Activated CD8-positive, alpha-beta T cell treated with anti-CD3 and anti-CD28 coated beads, Interleukin-2, amount 10 ng/mL, durations not matched to agents 7 days and 5 days (primary cell): Measurements from ENCODE around the gene HOXC9. TPM values are rescaled to one million over a fixed set of nuclear protein-coding genes. Genes with fewer than 3 reads are reported as not detected.
"Not testable (repeated sequence)": the region's sequence is repeated elsewhere in the genome, so short reads cannot be mapped to it uniquely, and the experiment has no call there.

Source experiments
- ATAC-seq: fragments of 150-1000 bp; cut with Tn5 transposase; one replicate; pipeline ENCODE4 v1.10.0; 2021; ENCODE audit warnings: moderate library complexity
- CTCF ChIA-PET: fragments of 350-600 bp; sonication (Branson Sonifier 250); formaldehyde crosslinking; loops from one replicate; lab custom pipeline; 2021; ENCODE audit warnings: antibody characterized with exemption; lab: Charles Lee
- POLR2A ChIA-PET: fragments of 350-600 bp; sonication (Branson Sonifier 250); formaldehyde crosslinking; loops from one replicate; lab custom pipeline; 2021; ENCODE audit warnings: antibody characterized with exemption; lab: Charles Lee
- DNase-seq: peaks from one replicate; pipeline ENCODE4 v3.0.0-alpha.2; 2020
- H3K27ac Mint-ChIP-seq: one replicate; pipeline ENCODE4 v1.8.0; 2021; ENCODE audit warnings: mild to moderate bottlenecking, mixed read lengths
- H3K27me3 Mint-ChIP-seq: one replicate; pipeline ENCODE4 v1.8.0; 2021; ENCODE audit warnings: low read depth, mixed read lengths
- H3K36me3 Mint-ChIP-seq: one replicate; pipeline ENCODE4 v1.8.0; 2021; ENCODE audit warnings: low read depth, mixed read lengths
- H3K4me1 Mint-ChIP-seq: one replicate; pipeline ENCODE4 v1.8.0; 2021; ENCODE audit warnings: low read depth, mixed read lengths
- H3K4me3 Mint-ChIP-seq: one replicate; pipeline ENCODE4 v1.8.0; 2021; ENCODE audit warnings: mild to moderate bottlenecking, mixed read lengths
- H3K9me3 Mint-ChIP-seq: one replicate; pipeline ENCODE4 v1.8.0; 2022; ENCODE audit warnings: mixed read lengths; ENCODE audit not compliant: insufficient read depth
- total RNA-seq, 2 experiments: library from RNA; stranded (reverse); gene quantifications; one replicate each; pipeline ENCODE4 v1.2.3, GENCODE V29; 2021

Gene HOXC9
- total RNA-seq, 2 experiments from 2014 or later, result not detected

DNA sequence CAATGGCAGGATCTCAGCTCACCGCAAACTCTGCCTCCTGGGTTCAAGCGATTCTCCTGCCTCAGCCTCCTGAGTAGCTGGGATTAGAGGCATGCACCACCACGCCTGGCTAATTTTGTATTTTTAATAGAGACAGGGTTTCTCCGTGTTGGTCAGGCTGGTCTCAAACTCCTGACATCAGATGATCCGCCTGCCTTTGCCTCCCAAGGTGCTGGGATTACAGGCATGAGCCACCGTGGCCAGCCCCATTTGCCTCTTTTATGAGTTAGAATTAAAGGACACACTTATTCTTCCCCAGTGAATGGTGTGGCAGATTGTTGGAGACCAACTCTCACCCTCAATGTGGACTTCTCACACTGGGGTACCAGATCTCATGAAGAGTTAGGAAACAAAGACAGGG is 42.1 kb downstream of the HOXC9 start:
- H3K9me3 Mint-ChIP-seq, H3K27ac Mint-ChIP-seq, DNase-seq, H3K36me3 Mint-ChIP-seq, H3K4me3 Mint-ChIP-seq, ATAC-seq, POLR2A ChIA-PET: not testable (repeated sequence)
- peaks cover 20% of the 10 kb centered on the region for H3K4me1 Mint-ChIP-seq
- peaks cover 87% of the 10 kb centered on the region for H3K27me3 Mint-ChIP-seq
- CTCF ChIA-PET, result interaction anchor here (1.8 to 2.8 kb wide), 4 partner anchors 9 to 173 kb away, joined by 6 to 8 read pairs (median 6); partner anchors contain the start of gene HOXC5

GRCh38 chr12:54042970-54043853 is 43.3 kb downstream of the HOXC9 start:
- POLR2A ChIA-PET, result no interaction called here
- peaks cover 21% of the 10 kb centered on the region for H3K4me1 Mint-ChIP-seq
- H3K36me3 Mint-ChIP-seq, result no peaks in the 10 kb centered on the region

GRCh38 chr12:54044425-54045103 is 44.6 kb downstream of the HOXC9 start:
- Mint-ChIP-seq H3K9me3 (no peaks in the 10 kb centered on the region), H3K27me3 (peaks cover 89% of the 10 kb centered on the region), H3K36me3 (no peaks in the 10 kb centered on the region), H3K27ac (no peak overlapping the region), H3K4me1 (peaks cover 21% of the 10 kb centered on the region), H3K4me3 (no peak overlapping the region)
- POLR2A ChIA-PET, result no interaction called here
- CTCF ChIA-PET, result interaction anchor here (1.0 to 1.6 kb wide), 6 partner anchors 12 to 157 kb away, joined by 3 to 7 read pairs (median 4); partner anchors contain the start of gene HOXC5
- ATAC-seq (no peak), DNase-seq (no peak)

More at GRCh38 chr12:54042970-54043853, 43.3 kb downstream of the HOXC9 start:
- Mint-ChIP-seq H3K9me3 (no peaks in the 10 kb centered on the region), H3K27ac (no peak overlapping the region), H3K27me3 (peaks cover 88% of the 10 kb centered on the region), H3K4me3 (no peak overlapping the region)
- DNase-seq, result no peak
- ATAC-seq, result no peak
- CTCF ChIA-PET, result interaction anchor here (1.6 kb wide), 1 partner anchor 10 kb away, joined by 6 read pairs; the partner anchor contains the start of gene HOXC5

DNA sequence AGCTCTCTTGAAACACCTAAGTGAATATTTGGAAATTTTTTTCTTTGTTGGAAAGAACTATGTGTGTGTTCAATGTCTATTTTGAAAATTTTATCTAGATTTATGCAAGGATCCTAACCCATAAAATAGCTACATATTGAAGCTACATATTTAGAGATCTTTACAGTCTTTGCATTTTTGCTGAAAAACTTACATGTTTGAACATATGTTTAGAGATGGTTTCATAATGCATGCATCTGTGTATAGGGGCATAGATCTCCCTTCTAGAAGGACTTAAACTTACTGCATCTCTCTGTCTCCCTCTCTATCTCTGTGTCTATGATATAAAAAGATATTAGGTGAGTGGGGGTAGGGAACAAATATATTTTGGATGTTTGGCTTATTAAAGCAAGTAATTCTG is 45.4 kb downstream of the HOXC9 start:
- no peak overlapping the region for H3K4me3 Mint-ChIP-seq
- H3K36me3 Mint-ChIP-seq, result no peaks in the 10 kb centered on the region
- no peak for DNase-seq
- H3K9me3 Mint-ChIP-seq, result no peaks in the 10 kb centered on the region
- peaks cover 89% of the 10 kb centered on the region for H3K27me3 Mint-ChIP-seq
- ChIA-PET POLR2A (no interaction called here), CTCF (interaction anchor here (1.0 to 1.2 kb wide), 6 partner anchors 13 to 162 kb away, joined by 3 to 7 read pairs (median 4); partner anchors contain the start of gene HOXC5)
- H3K27ac Mint-ChIP-seq, result no peak overlapping the region
- no peak for ATAC-seq
- peaks cover 28% of the 10 kb centered on the region for H3K4me1 Mint-ChIP-seq

- H3K4me1 Mint-ChIP-seq, result peaks cover 31% of the 10 kb centered on the region
- CTCF ChIA-PET, result interaction anchor here (1.0 to 1.2 kb wide), 3 partner anchors 13 to 161 kb away, joined by 3 to 7 read pairs (median 4); partner anchors contain the start of gene HOXC5
Measured at GRCh38 chr12:54045868-54046521, 46.0 kb downstream of the HOXC9 start.

GRCh38 chr12:54046809-54047159 is 46.8 kb downstream of the HOXC9 start:
- H3K27me3 Mint-ChIP-seq, result peaks cover 92% of the 10 kb centered on the region
- ATAC-seq (no peak), DNase-seq (no peak)
- no peaks in the 10 kb centered on the region for H3K36me3 Mint-ChIP-seq
- CTCF ChIA-PET, result no interaction called here
- H3K9me3 Mint-ChIP-seq, result no peaks in the 10 kb centered on the region
- H3K4me3 Mint-ChIP-seq, result no peak overlapping the region
- POLR2A ChIA-PET, result no interaction called here
- no peak overlapping the region for H3K27ac Mint-ChIP-seq
- peaks cover 36% of the 10 kb centered on the region for H3K4me1 Mint-ChIP-seq

More at GRCh38 chr12:54045868-54046521, 46.0 kb downstream of the HOXC9 start:
- Mint-ChIP-seq H3K9me3 (no peaks in the 10 kb centered on the region), H3K27ac (no peak overlapping the region), H3K36me3 (no peaks in the 10 kb centered on the region), H3K27me3 (peaks cover 91% of the 10 kb centered on the region), H3K4me3 (no peak overlapping the region)
- POLR2A ChIA-PET, result no interaction called here
- DNase-seq (no peak), ATAC-seq (no peak)

DNA sequence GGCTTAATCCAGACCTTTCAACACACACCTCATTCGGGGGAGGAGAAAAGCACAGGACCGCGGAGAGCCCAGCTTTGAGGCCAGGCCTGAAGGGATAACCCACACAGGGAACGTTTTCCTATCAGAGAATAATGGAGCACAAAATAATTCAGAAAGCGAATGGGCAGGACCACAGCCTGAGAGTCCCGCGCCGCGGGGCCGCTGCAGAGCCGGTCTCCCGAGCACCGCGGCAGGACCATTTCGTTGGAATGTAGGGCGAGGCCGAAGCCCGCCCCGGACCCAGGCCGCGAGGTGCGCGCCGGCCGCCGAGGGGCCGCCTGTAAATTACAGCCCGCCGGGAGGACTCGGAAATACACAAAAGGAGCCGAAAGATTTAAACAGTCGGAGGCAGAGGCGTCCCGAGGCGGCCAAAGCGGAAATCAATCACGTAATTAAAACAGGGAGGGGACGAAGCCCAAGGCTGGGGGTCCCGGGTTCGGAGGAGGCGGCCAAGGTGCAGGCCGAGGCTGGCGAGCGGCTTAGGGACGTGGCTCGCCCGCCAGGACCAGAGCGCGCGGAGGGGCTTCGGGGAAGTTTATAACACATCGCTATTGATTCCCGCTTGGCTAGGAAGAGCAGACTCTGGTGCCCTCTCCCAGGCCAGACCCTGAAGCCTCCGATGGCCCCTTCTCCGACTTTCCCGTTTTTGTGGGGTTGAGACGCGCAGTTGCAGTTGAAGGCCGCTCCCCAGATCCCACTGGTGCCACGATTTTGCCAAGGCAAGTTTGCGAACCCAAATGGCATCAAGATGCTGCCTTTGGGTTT is 47.4 kb downstream of the HOXC9 start:
- ATAC-seq, result peak; percentile 6
- ChIA-PET POLR2A (no interaction called here), CTCF (interaction anchor here (1.1 kb wide), 2 partner anchors 15 to 154 kb away, joined by 3 to 6 read pairs; partner anchors contain the start of gene HOXC5)
- Mint-ChIP-seq H3K4me1 (peaks cover 40% of the 10 kb centered on the region), H3K36me3 (no peaks in the 10 kb centered on the region), H3K4me3 (no peak overlapping the region), H3K27ac (no peak overlapping the region), H3K9me3 (no peaks in the 10 kb centered on the region), H3K27me3 (peaks cover 92% of the 10 kb centered on the region)
- DNase-seq, result no peak

DNA sequence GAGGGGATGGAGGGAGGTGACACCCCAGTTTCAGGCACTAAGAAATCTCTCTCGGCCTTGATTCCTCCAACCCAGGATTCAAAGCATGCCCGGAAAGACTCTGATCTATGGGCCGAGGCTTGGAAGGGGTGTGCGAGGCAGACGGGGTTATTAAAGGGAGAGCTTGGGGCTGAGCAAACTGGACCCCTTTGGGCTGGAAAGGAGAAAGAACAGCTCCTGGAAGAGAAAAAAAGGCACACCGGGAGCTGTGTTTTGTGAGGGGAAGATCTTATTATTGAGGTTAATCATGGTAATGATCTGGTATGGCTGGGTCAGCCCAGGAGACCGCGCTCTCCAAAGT is 48.0 kb downstream of the HOXC9 start:
- H3K27me3 Mint-ChIP-seq, result peaks cover 89% of the 10 kb centered on the region
- no peak overlapping the region for H3K27ac Mint-ChIP-seq
- ATAC-seq (no peak), DNase-seq (no peak)
- no peaks in the 10 kb centered on the region for H3K9me3 Mint-ChIP-seq
- H3K4me3 Mint-ChIP-seq, result no peak overlapping the region
- POLR2A ChIA-PET, result no interaction called here
- H3K36me3 Mint-ChIP-seq, result no peaks in the 10 kb centered on the region
- peaks cover 44% of the 10 kb centered on the region for H3K4me1 Mint-ChIP-seq
- CTCF ChIA-PET, result interaction anchor here (0.6 to 1.1 kb wide), 3 partner anchors 15 to 154 kb away, joined by 3 to 6 read pairs (median 5); partner anchors contain the start of gene HOXC5

- ATAC-seq (no peak), DNase-seq (no peak)
- Mint-ChIP-seq H3K4me1 (peaks cover 47% of the 10 kb centered on the region), H3K36me3 (no peaks in the 10 kb centered on the region), H3K4me3 (no peak overlapping the region), H3K27me3 (peaks cover 87% of the 10 kb centered on the region), H3K27ac (no peak overlapping the region), H3K9me3 (no peaks in the 10 kb centered on the region)
- CTCF ChIA-PET, result interaction anchor here (0.6 to 1.1 kb wide), 3 partner anchors 16 to 153 kb away, joined by 3 to 6 read pairs (median 5); partner anchors contain the start of gene HOXC5
- POLR2A ChIA-PET, result no interaction called here
Measured at GRCh38 chr12:54048406-54049093, 48.6 kb downstream of the HOXC9 start.

- Mint-ChIP-seq H3K36me3 (no peaks in the 10 kb centered on the region), H3K4me1 (peaks cover 46% of the 10 kb centered on the region), H3K4me3 (no peak overlapping the region), H3K27ac (no peak overlapping the region), H3K27me3 (peaks cover 88% of the 10 kb centered on the region), H3K9me3 (no peaks in the 10 kb centered on the region)
- POLR2A ChIA-PET, result no interaction called here
- CTCF ChIA-PET, result no interaction called here
- no peak for DNase-seq
- no peak for ATAC-seq
Measured at GRCh38 chr12:54049108-54049507, 49.1 kb downstream of the HOXC9 start.
